GM19463 (cell line): ENCODE data around the gene BAIAP2L1.

Source experiments
- ATAC-seq: cut with Tn5 transposase; IDR thresholded peaks from one replicate; pipeline ENCODE4 v1.9.1; 2021; ENCODE audit warnings: mild to moderate bottlenecking, moderate library complexity; ENCODE audit not compliant: unreplicated experiment

The BAIAP2L1 gene

GRCh38 chr7:98296833-98297232, 104.1 kb downstream of the BAIAP2L1 start:
- no peak for ATAC-seq

- no peak for ATAC-seq
These were observed 105.3 kb downstream of the BAIAP2L1 start for GRCh38 chr7:98295467-98296192.

GRCh38 chr7:98294798-98295382, 106.0 kb downstream of the BAIAP2L1 start:
- no peak for ATAC-seq

DNA sequence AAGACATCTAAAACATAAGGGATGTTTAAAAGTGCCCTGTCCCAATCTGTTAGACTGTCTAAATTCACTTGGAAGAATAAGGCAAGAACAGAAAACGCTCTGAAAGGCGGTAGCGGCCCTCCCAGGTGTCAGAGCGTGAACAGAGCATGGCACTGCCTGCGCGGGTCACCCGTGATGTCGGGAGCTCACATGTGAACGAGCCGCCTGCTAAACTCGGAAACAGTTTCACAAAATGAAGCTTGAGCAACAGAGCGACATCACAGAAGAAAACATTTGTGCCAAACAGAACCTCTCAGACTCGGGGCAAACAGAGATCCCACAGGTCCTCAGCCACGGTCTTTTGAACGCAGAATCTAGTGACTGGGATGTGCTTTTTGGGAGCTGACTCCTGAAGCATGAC, 106.6 kb downstream of the BAIAP2L1 start:
- no peak for ATAC-seq

GRCh38 chr7:98293746-98294145, 107.1 kb downstream of the BAIAP2L1 start:
- no peak for ATAC-seq

DNA sequence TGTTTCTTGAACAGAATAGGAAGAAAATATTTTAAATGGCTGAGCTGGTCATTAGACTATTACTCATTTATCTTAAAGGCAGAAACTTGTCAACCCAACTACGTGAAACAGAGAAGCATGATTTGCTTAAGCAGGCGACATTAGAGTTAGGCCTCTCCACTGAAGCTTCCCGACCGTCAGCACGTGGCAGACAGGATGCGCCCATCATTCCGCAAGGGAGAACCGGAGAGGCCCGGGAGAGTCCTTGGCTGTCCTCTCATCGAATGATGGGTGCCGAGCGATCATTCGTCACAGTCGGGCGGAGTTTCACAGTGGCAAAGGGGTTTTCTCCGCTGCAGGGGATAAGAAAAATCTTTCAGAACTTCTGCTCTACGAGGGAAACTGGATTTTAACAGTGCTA, 107.6 kb downstream of the BAIAP2L1 start:
- ATAC-seq, result no peak

DNA sequence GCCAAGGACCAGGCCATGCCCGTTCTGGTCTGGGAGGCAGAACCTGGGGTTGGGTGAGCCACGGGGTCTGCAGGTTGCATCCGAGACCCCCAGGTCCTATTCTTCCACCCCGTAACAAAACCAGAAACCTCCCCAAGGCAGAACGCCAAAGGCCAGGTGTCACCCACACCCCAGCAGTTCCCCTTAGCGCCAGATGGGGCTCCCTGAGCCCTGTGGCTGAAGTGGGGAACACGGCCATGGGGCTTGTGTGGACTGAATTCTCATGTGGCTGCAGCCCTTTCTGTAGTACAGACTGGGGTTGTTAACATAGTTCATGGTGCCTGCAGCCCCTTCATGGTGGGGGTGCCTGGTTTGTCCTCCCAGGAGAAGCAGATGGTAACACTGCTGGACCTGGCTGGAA, 109.2 kb downstream of the BAIAP2L1 start:
- no peak for ATAC-seq

- no peak for ATAC-seq
These were observed 111.5 kb downstream of the BAIAP2L1 start for GRCh38 chr7:98289333-98289875.

- no peak for ATAC-seq
These were observed 112.6 kb downstream of the BAIAP2L1 start for GRCh38 chr7:98288064-98288823.

DNA sequence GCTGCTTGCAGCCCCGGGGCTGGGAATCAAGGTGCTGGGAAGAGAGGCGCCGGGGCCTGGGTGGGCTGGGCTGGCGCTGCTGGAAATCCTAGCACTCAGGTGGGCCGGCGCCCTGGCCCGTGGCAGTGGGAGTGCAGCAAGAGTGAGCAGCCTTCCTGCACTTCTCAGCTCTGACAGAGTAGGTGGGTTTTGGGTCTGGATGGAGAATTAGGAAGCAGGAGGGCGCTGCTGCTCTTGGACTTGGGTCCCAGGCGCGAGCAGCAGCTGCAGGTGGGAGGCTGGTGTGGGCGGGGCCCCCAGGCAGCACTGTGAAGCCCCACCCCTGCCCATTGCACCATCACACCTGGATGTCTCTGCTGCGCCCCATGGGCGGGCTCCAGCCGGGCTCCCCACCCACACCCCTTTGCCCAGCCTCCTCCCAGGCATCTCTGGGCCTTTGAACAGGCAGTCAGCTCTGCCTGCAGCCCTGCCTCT, 113.4 kb downstream of the BAIAP2L1 start:
- no peak for ATAC-seq

- ATAC-seq, result no peak
These were observed 114.0 kb downstream of the BAIAP2L1 start for GRCh38 chr7:98286701-98287485.

GRCh38 chr7:98286093-98286539, 114.8 kb downstream of the BAIAP2L1 start:
- no peak for ATAC-seq

- no peak for ATAC-seq
These were observed 115.5 kb downstream of the BAIAP2L1 start for GRCh38 chr7:98285157-98286092.

GRCh38 chr7:98284335-98285036, 116.4 kb downstream of the BAIAP2L1 start:
- no peak for ATAC-seq

DNA sequence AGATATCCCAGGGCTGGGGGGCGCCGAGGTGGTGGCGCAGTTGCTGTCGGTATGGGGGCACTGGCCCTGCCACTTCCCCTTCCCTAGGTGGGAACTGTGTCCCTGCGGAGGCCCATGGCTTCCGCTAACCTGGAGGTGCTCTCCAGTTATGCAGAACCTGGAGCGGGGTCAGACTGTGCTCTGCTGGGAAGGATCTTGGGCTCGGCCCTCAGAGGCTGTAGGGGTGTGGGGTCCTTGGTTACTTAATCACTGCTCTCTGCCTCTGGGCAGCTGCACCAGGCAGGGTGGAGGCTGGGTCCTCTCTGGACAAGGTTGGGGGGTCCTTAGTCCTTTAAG, 117.0 kb downstream of the BAIAP2L1 start:
- ATAC-seq, result no peak

- ATAC-seq, result no peak
These were observed 117.6 kb downstream of the BAIAP2L1 start for GRCh38 chr7:98283127-98283886.

GRCh38 chr7:98282703-98283102, 118.2 kb downstream of the BAIAP2L1 start:
- ATAC-seq, result no peak
